T-helper 22 cell (primary cell): ENCODE data around the gene RMI2.

Experiments used
- DNase-seq: peaks from one replicate; pipeline ENCODE4 v3.0.0-alpha.2; 2020; ENCODE audit warnings: low read depth

Gene RMI2

DNA sequence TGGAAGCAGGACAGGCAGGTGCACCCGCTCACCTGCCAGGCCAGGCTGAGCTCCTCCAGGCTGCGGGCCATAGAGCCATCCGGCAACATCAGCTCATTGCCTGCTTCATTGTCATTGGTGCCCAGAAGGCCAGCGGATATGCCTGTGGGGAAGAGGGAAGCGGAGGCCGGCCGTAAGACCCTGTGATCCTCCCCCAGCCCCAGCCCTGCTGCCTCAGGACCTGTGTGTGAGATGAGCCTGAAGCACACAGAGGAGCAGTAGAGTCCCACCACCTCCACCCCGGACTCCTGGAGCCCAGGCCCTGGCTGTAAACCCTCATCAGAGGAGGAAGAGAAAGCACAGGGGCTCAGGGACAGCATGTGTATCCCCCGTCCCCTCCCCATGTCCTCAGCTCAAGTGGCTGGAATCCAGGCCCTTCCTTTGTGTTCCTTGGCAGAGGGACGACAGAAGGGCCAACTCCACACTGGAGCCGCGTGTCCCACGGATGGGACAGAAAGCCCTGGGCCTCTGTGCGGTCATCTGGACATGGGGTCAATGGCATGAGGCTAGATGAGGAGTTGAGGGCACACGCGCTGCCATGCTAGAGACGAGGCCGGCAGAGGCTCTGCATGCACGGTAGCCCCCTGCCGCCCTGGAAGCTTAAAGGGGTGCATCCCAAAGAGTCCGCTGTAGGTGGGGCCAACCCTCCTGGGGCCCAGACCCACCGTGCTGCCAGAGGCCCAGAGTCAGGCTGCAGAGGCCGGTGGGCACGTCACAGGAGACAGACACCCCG lies 39.1 kb downstream of the RMI2 start:
- DNase-seq, result no peak

DNA sequence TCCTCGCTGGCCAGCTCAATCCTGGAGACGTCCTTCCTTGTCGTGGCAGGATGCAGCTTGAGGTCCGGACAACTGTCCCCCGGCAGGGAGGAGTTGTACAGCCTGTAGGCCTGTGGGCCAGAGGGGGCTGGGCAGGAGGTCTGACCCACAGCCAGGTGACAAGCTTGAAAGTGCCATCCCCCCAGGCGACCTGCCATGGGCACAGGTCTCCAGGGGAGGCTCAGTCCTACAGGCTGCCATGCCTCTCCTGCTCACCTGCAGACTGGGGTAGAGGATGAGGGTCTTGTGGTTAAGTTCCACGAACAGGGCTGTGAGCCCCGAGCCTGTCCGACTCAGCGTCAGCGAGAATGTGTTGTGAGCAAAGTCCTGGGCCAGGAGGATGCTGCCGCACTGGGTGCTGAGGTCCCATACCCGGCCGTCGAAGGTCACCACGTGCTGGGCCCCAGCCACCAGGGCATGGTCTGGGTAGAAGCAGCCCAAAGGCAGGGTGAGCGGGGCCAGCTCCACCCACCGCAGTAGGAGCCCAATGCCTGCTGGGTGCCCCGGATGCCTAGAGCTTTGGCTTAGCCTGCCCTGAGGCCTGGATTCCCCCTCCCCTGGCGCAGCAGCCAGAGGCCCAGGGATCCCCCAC lies 39.8 kb downstream of the RMI2 start:
- DNase-seq, result no peak

DNA sequence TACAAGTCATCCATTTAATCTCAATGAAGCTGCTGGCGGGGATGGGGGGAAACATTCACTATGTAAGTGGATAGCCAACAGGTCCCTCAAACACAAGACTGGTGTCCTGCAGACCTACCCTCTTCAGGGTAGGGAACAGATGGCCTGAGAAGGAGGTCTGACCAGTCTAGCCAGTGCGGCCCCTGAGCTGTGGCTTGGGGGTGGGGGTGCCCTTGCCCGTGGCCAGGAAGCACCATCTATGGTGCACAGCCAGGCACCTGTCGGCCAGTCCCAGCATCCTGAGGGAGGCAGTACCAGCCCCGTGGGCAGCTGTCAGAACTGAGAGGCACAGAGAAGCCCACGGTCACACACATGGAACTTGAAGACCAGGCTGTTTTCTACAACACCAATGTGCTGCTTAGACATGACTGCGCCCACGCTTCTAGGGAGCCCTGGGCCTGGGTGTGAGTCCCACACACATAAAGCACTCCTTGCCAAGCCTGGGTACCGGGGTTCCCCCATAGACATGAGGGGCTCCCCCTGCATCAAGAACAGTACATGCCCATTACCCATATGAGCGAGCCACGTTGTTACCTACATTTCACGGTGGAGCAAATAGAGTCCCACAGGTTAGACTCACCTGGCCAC lies 40.9 kb downstream of the RMI2 start:
- DNase-seq, result no peak

DNA sequence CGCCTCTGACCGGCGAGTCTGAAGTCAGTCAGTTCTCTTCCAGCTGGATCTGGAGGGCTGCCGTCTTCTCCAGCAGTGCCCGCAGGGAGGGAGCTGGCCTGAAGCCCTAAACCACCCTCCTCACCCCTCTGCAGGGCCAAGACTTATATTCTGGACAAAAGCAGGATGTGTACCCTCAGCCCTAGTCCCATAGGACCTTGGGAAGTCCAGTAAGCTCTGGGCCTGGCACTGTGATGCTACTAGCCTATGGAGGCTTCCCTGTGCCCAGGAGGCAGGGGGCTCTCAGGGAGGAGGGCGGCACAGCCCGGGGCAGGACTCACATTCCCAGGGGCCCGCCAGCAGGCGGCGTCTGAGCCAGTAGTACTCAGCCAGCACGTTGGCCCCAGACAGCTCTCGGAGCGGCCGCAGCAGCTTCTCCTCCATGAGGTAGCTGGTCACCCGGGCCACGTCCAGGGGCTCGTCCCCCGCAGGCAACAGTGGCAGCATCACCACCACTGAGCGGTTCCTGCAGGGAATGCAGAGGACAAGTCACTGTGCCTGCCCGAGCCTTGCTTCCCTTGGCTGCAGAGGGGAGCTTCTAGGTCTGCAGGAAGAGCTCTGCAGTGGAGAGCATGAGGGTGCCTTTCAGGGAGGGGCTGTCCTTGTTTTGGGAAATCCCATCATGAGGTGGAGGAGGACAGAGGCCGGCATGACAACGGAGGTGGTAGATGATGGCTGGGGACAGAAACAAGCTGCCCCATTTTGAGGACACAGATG lies 41.7 kb downstream of the RMI2 start:
- no peak for DNase-seq

DNA sequence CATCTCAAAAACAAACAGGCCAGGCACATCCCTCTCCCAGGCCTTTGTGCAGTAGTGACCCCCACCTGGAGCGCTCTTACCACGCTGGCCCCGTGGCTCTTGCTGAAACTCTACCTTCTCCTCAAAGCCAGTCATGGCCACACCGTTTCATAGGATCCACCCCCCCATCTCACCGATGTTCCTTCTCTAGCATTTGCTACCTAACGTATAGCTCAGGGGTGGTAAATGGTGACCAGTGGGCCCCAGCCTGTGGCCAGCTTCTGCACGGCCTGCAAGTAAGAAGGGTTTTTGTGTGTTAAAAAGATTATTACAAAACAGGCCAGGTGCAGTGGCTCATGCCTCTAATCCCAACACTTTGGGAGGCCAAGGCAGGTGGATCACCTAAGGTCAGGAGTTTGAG lies 43.8 kb downstream of the RMI2 start:
- DNase-seq, result no peak

DNA sequence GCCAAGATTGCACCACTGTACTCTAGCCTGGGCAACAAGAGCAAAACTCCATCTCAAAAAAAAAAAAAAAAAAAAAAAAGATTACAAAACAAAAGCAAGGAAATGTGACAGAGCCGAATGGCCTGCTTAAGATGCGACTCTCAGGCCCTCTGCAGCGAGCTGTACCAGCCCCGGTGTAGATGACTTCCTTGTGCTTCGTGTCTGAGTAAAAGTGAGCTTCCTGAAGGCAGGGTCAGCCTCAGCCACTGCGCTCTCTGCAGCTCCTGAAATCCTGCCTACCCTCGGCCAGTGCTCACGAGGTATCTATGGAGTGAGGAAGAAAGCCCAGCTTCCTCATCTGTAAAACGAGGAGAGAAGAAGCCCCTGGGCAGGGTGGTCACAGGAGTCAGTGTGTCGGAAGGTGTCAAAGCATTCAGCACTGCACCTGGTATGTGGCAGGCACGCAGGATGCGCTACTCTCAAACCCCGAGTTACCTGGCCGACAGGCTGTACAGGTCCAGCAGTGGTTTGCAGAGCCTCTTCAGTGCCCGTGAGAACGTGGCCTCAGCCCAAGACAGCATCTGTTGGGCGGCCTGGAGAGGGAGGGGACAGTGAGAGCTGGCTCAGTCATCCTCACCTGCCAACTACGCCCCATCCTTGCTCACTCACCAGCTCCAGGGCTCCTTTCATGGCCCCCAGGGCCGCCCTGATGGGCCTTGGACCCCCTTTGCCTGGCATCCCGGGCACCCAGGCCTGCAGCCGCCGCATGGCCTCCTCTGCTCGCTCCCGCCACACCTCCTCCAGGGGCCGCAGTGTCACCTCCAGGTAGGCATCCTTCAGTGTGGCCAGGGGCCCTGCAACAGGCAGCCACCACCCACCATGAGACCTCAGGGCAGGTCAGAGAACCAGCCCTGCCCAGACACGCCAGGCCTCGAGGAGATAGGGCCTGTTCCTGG lies 44.6 kb downstream of the RMI2 start:
- DNase-seq, result no peak

DNA sequence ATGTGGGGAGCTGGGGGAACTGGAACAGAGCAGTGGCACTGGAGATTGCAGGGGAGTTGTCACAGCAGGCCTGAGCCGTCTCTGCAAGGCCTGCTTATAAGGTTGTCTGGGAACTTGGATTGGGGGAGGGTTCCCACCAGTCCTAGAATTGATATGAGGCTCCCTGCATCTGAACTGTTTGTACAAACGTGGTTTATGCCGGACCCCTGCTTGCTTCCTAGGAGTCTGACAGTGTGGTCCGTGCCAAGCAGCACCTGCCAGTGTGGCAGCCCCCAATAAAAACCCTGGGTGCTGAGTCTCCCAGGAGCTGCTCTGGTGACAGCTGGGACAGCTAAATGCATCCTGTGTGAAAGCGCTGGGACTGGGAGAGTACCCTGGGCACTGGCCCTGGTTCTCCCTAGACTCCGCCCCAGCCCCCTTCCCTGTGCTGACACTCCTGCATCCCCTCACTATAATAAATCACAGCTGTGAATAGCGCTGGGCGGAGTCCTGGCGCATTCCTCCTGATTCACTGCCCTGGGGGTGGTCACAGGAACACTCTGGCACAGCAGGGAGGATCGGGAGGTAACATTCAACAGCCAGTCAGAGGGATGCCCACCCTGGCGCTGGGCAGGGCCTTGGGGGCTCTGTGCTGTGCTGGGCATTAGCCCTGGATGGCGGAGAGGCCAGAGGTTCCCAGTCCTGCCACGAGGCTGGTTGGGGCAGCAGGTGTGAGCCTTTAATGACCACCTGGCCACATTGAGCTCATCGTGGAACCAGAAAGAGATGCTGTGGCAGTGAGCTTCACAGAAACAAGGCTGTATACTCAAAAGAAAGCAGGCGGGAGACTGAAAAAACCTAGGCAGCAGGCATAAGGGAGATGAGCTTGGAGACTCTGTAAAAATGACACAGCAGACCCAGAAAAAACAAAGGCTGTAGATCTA lies 45.6 kb downstream of the RMI2 start:
- DNase-seq, result no peak

DNA sequence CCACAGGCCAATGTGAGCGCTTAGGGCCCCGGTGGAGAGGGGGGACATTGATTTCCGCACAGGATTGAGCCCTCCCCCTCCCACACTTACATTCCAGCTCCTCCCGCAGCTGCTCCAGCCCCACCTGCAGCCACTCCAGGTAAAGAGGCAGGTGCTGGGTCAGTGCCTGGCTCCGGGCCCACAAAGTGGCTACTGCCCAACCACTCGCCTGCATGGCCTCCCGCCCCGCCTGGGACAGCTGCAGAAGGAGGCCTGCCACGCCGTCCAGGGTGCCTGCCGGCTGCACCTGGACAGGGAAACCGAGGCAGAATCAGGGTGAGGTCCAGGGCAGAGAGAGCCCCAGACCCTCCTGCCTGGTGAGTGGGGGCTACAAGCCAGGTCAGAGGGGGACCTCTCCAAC lies 46.3 kb downstream of the RMI2 start:
- DNase-seq, result no peak

DNA sequence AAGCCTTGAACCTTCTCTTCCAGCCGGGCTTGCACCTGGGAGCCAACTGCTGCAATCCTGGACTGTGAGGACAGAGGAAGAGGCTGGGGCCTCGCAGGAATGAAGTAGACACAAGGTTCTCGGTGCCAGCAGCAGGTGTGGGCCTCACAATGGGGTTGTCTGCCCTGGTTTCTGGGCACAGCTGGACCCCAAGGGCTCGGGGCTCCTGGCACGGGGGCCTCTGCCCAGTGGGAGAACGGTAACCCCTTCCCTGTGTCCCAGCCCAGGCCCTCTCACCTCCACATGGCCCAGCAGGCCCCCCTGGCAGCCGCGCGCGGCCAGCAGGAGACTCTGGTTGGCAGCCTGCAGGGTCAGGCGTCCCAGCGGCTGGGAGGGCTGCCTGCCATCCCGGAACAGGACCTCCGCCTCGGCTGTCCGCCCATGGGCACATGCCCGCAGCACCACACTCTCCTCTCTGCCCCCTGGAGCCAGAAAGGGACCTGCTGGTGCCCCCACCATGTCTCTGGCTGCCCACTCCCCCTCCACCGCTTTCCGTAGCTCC lies 46.9 kb downstream of the RMI2 start:
- no peak for DNase-seq

DNA sequence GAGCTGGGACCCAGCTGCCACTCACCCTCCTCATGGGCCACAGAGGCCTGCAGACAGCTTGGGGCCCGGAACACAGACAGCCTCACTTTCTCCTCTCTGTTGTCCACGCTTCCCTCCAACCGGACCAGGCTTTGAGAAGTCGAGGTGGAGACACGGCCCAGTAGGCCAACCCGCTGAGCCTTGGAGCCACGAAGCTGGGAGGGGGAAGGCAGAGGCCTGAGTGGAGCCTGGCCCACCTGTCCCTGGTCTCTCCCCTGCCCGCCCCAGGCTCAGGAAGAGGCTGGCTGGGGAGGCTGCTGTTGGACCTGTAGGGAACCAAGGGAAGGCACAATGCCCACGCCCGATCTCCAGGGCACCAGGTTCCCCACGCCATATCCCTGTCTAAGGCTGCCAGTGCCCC lies 48.1 kb downstream of the RMI2 start:
- DNase-seq, result no peak

DNA sequence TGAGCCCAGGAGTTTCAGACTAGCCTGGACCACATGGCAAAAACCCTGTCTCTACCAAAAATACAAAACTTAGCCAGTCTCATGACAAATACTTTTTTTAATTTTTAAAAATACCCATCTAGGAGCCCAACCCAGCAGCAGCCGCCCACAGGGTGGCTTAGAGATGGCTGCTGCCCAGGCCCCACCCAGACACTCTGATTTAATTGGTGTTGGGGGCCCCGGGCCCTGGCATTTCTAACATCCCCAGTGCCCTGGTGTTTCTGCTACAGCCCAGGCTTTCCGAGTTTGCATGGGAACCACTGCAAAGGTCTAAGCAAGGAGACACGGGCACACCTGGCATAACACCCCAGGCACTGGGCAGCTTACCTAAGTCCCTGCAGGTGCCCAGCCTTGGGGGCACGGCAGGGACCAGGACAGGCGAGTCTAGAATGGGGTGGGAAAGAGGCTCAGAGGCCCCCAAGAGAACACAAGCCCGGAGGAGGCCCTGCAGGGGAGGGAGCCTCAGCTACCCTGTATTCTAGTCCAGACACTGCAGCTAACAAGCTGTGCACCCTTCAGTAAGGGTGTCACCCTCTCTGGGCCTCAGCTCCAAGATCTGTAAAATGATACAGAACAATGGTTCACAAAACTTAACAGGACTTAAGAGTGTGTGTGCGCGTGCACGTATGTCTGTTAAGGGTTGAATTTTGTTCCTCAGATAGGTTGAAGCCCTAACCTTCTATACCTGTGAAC lies 48.8 kb downstream of the RMI2 start:
- DNase-seq, result no peak

DNA sequence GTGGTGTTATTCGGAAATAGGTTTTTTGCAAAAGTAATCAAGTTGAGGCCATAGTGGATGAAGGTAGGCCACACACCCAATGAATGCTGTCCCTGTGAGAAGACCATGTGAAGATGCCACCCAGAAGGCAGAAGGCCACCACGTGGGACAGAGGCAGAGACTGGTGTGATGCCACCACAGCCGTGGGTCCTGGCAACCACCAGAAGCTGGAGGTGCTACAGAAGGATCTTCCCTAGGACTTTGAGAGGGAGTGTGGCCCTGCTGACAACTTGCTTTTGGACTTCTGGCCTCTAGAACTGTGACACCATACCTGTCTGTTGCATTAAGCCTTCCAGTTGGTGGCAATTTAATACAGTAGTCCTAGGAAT lies 49.3 kb downstream of the RMI2 start:
- no peak for DNase-seq

DNA sequence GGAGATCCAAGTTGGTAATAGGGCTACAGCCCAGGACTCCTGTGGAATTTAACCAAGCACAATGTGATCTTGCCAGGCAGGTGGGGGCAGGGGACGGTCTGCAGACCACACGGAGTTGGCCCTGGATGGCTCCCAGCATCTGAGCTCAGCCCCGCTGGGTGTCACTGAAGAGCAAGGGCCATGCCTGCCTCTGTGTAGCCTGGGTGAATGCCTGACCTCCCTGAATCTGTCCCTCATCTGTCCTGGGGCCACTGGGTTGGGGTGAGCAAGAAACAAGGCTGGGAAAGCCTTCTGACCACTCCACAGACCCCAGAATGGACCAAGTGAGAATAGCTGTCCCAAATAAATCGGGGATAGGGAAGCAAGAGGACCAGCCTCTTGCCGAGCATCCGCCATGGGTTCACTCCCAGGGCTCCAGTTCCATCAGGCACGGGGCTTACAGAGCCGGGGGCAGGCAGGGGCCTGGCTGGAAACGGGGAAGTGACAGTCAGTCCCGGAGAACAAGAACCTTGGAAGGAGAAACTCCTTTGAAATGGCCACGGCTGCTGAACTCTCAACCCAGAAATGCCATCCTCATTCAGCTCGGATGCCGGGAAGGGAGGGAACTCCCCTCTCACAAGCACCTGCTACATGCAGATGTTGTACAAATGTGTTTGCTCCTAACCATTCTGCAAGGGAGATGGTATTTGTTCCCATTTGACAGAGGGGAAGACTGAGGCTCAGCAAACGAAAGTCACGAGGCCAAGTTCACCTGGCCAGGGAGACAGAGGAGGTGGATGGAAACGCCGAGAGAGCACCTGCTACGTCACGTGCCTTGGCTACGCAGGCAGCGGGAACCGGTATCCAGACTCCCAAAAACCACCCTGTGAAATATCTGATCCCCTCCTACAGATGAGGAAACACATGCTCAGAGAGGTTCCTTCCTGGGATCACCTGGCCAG lies 50.0 kb downstream of the RMI2 start:
- DNase-seq, result no peak

DNA sequence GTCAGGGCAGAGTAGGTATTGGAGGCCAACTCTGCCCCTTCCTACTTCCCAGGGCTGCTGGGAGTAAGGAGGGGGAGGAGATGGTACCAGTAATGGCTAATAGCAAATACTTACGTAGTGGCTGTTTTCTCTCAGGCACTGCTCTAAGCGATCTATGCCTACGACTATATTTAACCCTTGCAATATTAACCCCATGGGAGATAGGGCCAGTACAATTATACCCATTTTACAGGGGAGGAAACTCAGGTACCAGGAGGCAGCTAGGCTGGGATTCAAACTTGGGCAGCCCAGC lies 50.6 kb downstream of the RMI2 start:
- no peak for DNase-seq

DNA sequence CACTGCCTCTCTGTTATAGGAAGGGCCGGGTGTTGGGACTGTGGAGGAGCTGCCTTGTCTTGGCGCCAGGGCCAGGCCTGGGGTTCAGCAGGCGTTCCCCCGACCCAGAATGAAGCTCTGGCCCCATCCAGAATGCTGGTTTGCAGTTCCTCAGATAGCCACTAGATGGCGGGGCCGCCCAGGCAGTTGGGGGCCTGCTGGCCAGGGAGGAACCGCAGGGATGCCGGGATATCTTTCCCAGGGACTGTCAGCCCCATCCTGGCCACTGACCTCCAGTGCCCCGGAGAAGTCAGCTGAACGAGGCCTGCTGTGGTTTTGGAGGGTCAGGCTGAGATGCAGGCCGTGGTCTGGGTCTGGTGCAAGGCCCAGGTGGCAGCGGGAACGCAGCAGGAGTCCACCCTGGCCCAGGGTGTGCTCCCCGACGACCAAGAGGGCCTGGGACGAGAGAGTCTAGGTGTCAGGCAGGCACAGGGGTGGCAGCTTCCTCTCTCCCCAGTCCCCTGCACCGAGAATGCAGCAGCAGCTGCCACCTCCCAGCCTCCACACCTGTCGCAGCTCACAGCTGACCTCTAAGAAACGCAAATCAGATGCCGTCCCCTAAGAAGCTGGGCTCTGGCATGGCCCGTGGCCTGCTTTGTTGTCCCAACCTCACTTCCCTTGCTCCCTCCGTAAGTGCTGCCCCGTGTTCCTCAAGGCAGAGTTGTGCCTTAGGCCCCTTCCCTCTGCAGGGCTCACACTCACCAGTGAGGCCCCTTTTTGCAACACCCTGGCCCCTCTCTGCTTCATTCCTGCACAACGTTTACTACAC lies 51.2 kb downstream of the RMI2 start:
- DNase-seq, result peak; percentile 13

DNA sequence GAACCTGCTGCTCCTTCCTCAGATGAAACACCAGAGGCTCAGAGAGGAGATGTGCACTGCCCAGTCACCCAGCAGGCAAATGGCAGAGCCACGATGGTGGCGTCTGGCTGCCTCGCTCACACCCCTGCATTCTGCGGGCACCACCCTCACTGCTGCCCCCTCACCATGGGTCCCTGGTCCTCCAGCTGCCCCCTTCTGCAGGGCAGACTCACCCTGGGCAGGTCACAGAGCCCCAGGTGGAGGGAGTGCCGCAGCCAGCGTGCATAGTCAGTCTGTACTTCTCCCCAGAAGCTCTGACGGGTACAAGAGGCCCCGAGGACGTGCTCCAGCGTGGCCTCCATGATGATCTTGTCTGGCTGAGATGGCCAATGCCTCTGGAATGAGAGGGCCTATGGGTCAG lies 52.9 kb downstream of the RMI2 start:
- no peak for DNase-seq

DNA sequence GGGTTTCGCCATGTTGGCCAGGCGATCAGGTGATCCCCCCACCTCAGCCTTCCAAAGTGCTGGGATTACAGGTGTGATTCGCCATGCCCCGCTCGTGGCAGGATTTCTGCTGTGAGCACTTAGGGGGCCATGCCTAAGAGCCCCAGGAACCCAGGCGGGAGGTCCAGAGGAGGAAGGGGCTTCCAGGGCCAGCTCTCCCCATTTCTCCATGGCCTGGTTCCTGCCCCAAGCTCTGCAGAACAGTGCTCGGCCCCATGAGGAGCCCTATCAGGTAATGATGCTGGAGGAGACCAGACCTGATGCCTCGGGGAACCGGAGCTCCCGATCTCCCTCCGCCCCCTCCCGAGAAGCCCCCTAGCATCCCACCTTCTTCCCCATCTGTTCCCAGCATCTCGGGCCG lies 53.6 kb downstream of the RMI2 start:
- DNase-seq, result no peak
